HAP-1 (cell line): ENCODE measurements around the gene CEP57.
A peak's percentile ranks its signal among the peaks of the same experiment; 100 is the strongest.
"Not testable (repeated sequence)": the region's sequence is repeated elsewhere in the genome, so short reads cannot be mapped to it uniquely, and the experiment has no call there.

Source experiments
- DNase-seq, 2 experiments: peaks; one replicate each; pipeline ENCODE4 v3.0.0-alpha.2; 2016 to 2020; ENCODE audit warnings: low spot score in 2 of 2
- H3K27me3 ChIP-seq: fragments of 250-450 bp; sonication (Bioruptor Pico); 2 replicates; pipeline ENCODE4 v1.5.1; 2020; ENCODE audit warnings: low read depth, mild to moderate bottlenecking, moderate library complexity
- H3K36me3 ChIP-seq: fragments of 250-450 bp; sonication (Bioruptor Pico); replicated peaks from 2 replicates; pipeline ENCODE4 v1.5.1; 2020; ENCODE audit warnings: mild to moderate bottlenecking
- H3K4me1 ChIP-seq: fragments of 250-450 bp; sonication (Bioruptor Pico); 2 replicates; pipeline ENCODE4 v1.5.1; 2020; ENCODE audit warnings: mild to moderate bottlenecking
- H3K4me3 ChIP-seq: fragments of 250-450 bp; sonication (Bioruptor Pico); 2 replicates; pipeline ENCODE4 v1.5.1; 2020; ENCODE audit warnings: mild to moderate bottlenecking, moderate library complexity
- H3K9me3 ChIP-seq: fragments of 250-450 bp; sonication (Bioruptor Pico); 2 replicates; pipeline ENCODE4 v1.5.1; 2020; ENCODE audit warnings: mild to moderate bottlenecking, moderate library complexity
- in situ Hi-C: fragments of 300-500 bp; cut with MboI; formaldehyde crosslinking; loops from 3 replicates; pipeline ENCODE4 v1.14.3; 2020; ENCODE audit warnings: low sequenced_read_pairs, inconsistent platforms, mixed read lengths

Gene CEP57

GRCh38 chr11:95806464-95806863 is 16.2 kb downstream of the CEP57 start:
- H3K4me3 ChIP-seq, H3K27me3 ChIP-seq, H3K4me1 ChIP-seq, H3K9me3 ChIP-seq, in situ Hi-C loops, DNase-seq: not testable (repeated sequence)
- H3K36me3 ChIP-seq, result peaks cover 23% of the 10 kb centered on the region

- in situ Hi-C loops, result not testable (repeated sequence)
Observed at GRCh38 chr11:95811052-95811451, 20.8 kb downstream of the CEP57 start.

GRCh38 chr11:95816037-95816436 is 25.7 kb downstream of the CEP57 start:
- in situ Hi-C loops, result no loop called here
- no peaks in the 10 kb centered on the region for H3K27me3 ChIP-seq
- H3K9me3 ChIP-seq, result no peaks in the 10 kb centered on the region
- H3K4me1 ChIP-seq, result peaks cover 12% of the 10 kb centered on the region
- no peak overlapping the region for H3K4me3 ChIP-seq
- no peak for DNase-seq
- H3K36me3 ChIP-seq, result peaks cover 8% of the 10 kb centered on the region

More at GRCh38 chr11:95811052-95811451, 20.8 kb downstream of the CEP57 start:
- H3K36me3 ChIP-seq, DNase-seq, H3K27me3 ChIP-seq, H3K9me3 ChIP-seq, H3K4me3 ChIP-seq: not testable (repeated sequence)
- H3K4me1 ChIP-seq, result peaks cover 12% of the 10 kb centered on the region

- DNase-seq, result no peak
- Histone ChIP-seq H3K27me3 (no peaks in the 10 kb centered on the region), H3K36me3 (peaks cover 27% of the 10 kb centered on the region), H3K9me3 (no peaks in the 10 kb centered on the region), H3K4me3 (no peak overlapping the region), H3K4me1 (no peaks in the 10 kb centered on the region)
- in situ Hi-C loops, result no loop called here
Observed at GRCh38 chr11:95821640-95822039, 31.3 kb downstream of the CEP57 start.

- H3K9me3 ChIP-seq, result no peaks in the 10 kb centered on the region
- no peak for DNase-seq
- H3K27me3 ChIP-seq, result no peaks in the 10 kb centered on the region
- in situ Hi-C loops, result loop anchor here (25.0 kb wide), 1 partner anchor 560 kb away; the partner anchor contains the start of genes CCDC82 and JRKL
- H3K4me1 ChIP-seq, result no peaks in the 10 kb centered on the region
- H3K4me3 ChIP-seq, result no peak overlapping the region
- peaks cover 43% of the 10 kb centered on the region for H3K36me3 ChIP-seq
Observed at GRCh38 chr11:95827696-95828095, 37.4 kb downstream of the CEP57 start.

- Histone ChIP-seq H3K36me3 (peaks cover 56% of the 10 kb centered on the region), H3K4me3 (no peak overlapping the region), H3K4me1 (no peaks in the 10 kb centered on the region), H3K27me3 (no peaks in the 10 kb centered on the region), H3K9me3 (no peaks in the 10 kb centered on the region)
- in situ Hi-C loops, result loop anchor here (25.0 kb wide), 1 partner anchor 558 kb away; the partner anchor contains the start of genes CCDC82 and JRKL
- DNase-seq, result no peak
Observed at GRCh38 chr11:95829580-95830259, 39.4 kb downstream of the CEP57 start.

- H3K9me3 ChIP-seq, result no peaks in the 10 kb centered on the region
- H3K27me3 ChIP-seq, result no peaks in the 10 kb centered on the region
- no peak for DNase-seq
- H3K36me3 ChIP-seq, result peaks cover 59% of the 10 kb centered on the region
- H3K4me1 ChIP-seq, result no peaks in the 10 kb centered on the region
- no peak overlapping the region for H3K4me3 ChIP-seq
- in situ Hi-C loops, result loop anchor here (25.0 kb wide), 1 partner anchor 556 kb away; the partner anchor contains the start of genes CCDC82 and JRKL
Observed at GRCh38 chr11:95831198-95831883, 41.0 kb downstream of the CEP57 start.

GRCh38 chr11:95832763-95833162 is 42.5 kb downstream of the CEP57 start:
- peaks cover 56% of the 10 kb centered on the region for H3K36me3 ChIP-seq
- H3K9me3 ChIP-seq, result no peaks in the 10 kb centered on the region
- no peaks in the 10 kb centered on the region for H3K27me3 ChIP-seq
- H3K4me1 ChIP-seq, result no peaks in the 10 kb centered on the region
- no peak for DNase-seq
- in situ Hi-C loops, result loop anchor here (25.0 kb wide), 1 partner anchor 555 kb away; the partner anchor contains the start of genes CCDC82 and JRKL
- no peak overlapping the region for H3K4me3 ChIP-seq

- DNase-seq, result no peak
- in situ Hi-C loops, result loop anchor here (25.0 kb wide), 1 partner anchor 554 kb away; the partner anchor contains the start of genes CCDC82 and JRKL
- no peak overlapping the region for H3K4me3 ChIP-seq
- H3K36me3 ChIP-seq, result peaks cover 61% of the 10 kb centered on the region
- H3K4me1 ChIP-seq, result no peaks in the 10 kb centered on the region
- no peaks in the 10 kb centered on the region for H3K9me3 ChIP-seq
- no peaks in the 10 kb centered on the region for H3K27me3 ChIP-seq
Observed at GRCh38 chr11:95833378-95833777, 43.1 kb downstream of the CEP57 start.

- H3K36me3 ChIP-seq, result peaks cover 57% of the 10 kb centered on the region
- no peaks in the 10 kb centered on the region for H3K27me3 ChIP-seq
- in situ Hi-C loops, result loop anchor here (25.0 kb wide), 1 partner anchor 552 kb away; the partner anchor contains the start of genes CCDC82 and JRKL
- H3K4me3 ChIP-seq, result no peak overlapping the region
- no peaks in the 10 kb centered on the region for H3K4me1 ChIP-seq
- DNase-seq, result no peak
- H3K9me3 ChIP-seq, result no peaks in the 10 kb centered on the region
Observed at GRCh38 chr11:95835351-95835750, 45.1 kb downstream of the CEP57 start.

GRCh38 chr11:95835768-95836488 is 45.6 kb downstream of the CEP57 start:
- DNase-seq, result peak; percentile 80 to 89
- H3K4me1 ChIP-seq, result no peaks in the 10 kb centered on the region
- H3K9me3 ChIP-seq, result no peaks in the 10 kb centered on the region
- H3K36me3 ChIP-seq, result peaks cover 58% of the 10 kb centered on the region
- no peaks in the 10 kb centered on the region for H3K27me3 ChIP-seq
- in situ Hi-C loops, result loop anchor here (25.0 kb wide), 1 partner anchor 551 kb away; the partner anchor contains the start of genes CCDC82 and JRKL
- H3K4me3 ChIP-seq, result no peak overlapping the region

- Histone ChIP-seq H3K4me3 (no peak overlapping the region), H3K9me3 (no peaks in the 10 kb centered on the region), H3K27me3 (no peaks in the 10 kb centered on the region), H3K4me1 (no peaks in the 10 kb centered on the region), H3K36me3 (peaks cover 42% of the 10 kb centered on the region)
- DNase-seq, result no peak
- in situ Hi-C loops, result loop anchor here (25.0 kb wide), 1 partner anchor 542 kb away; the partner anchor contains the start of genes CCDC82 and JRKL
Observed at GRCh38 chr11:95845167-95845566, 54.9 kb downstream of the CEP57 start.

- H3K4me3 ChIP-seq, result no peak overlapping the region
- H3K9me3 ChIP-seq, result no peaks in the 10 kb centered on the region
- in situ Hi-C loops, result loop anchor here (25.0 kb wide), 1 partner anchor 538 kb away; the partner anchor contains the start of genes CCDC82 and JRKL
- H3K4me1 ChIP-seq, result peaks cover 9% of the 10 kb centered on the region
- H3K36me3 ChIP-seq, result peaks cover 35% of the 10 kb centered on the region
- no peaks in the 10 kb centered on the region for H3K27me3 ChIP-seq
- DNase-seq, result peak; percentile 28 to 53
Observed at GRCh38 chr11:95849087-95849825, 59.0 kb downstream of the CEP57 start.
